HepG2 (cell line): ENCODE results near the gene CLASP1. TPM values are rescaled to one million over a fixed set of nuclear protein-coding genes. Genes with fewer than 3 reads are reported as not detected.

Source experiments
- CCDC6 ChIP-seq: sonication (generic); formaldehyde crosslinking; IDR thresholded peaks from 2 replicates; pipeline ENCODE4 v1.8.1; 2022; ENCODE audit warnings: mild to moderate bottlenecking, missing genetic modification reagents, moderate library complexity
- CREM ChIP-seq, 2 experiments: sonication (generic) in 1 of 2; formaldehyde crosslinking in 1 of 2; IDR thresholded peaks; 2 replicates each; pipeline versions ENCODE4 v1.4.0 to v1.6.1; 2016 to 2020; ENCODE audit warnings: antibody characterized with exemption in 1 of 2, mild to moderate bottlenecking in 1 of 2, missing genetic modification reagents in 1 of 2
- FOXA1 ChIP-seq, 2 experiments: fragments of 450-650 bp in 1 of 2; sonication (generic) in 1 of 2; formaldehyde crosslinking in 1 of 2; IDR thresholded peaks; 2 replicates each; pipeline versions ENCODE4 v1.4.0 to v1.6.1; 2016 to 2020; ENCODE audit warnings: missing genetic modification reagents in 1 of 2
- FOXK1 ChIP-seq: sonication (generic); formaldehyde crosslinking; IDR thresholded peaks from 2 replicates; pipeline ENCODE4 v1.4.0; 2020; ENCODE audit warnings: low read depth, missing genetic modification reagents, borderline replicate concordance
- HIC2 ChIP-seq: sonication (generic); formaldehyde crosslinking; IDR thresholded peaks from 2 replicates; pipeline ENCODE4 v1.9.0; 2022; ENCODE audit warnings: low read depth, missing genetic modification reagents
- MXD1 ChIP-seq: sonication (generic); formaldehyde crosslinking; IDR thresholded peaks from 2 replicates; pipeline ENCODE4 v1.4.0; 2020; ENCODE audit warnings: mild to moderate bottlenecking, missing genetic modification reagents
- NR2F1 ChIP-seq, 2 experiments: fragments of 450-650 bp in 1 of 2; formaldehyde crosslinking in 1 of 2; IDR thresholded peaks; 2 replicates each; pipeline versions ENCODE4 v1.5.0 to v1.6.1; 2016 to 2020; ENCODE audit warnings: mild to moderate bottlenecking in 1 of 2, missing compliant biosample characterization in 1 of 2, missing genetic modification reagents in 1 of 2, moderate library complexity in 1 of 2
- PREB ChIP-seq: sonication (generic); formaldehyde crosslinking; IDR thresholded peaks from 2 replicates; pipeline ENCODE4 v1.4.0; 2020; ENCODE audit warnings: missing genetic modification reagents
- ZNF256 ChIP-seq: sonication (generic); formaldehyde crosslinking; conservative IDR thresholded peaks from 2 replicates; pipeline ENCODE4 v1.4.0; 2020; ENCODE audit warnings: missing genetic modification reagents
- ZNF317 ChIP-seq: sonication (generic); formaldehyde crosslinking; IDR thresholded peaks from 2 replicates; pipeline ENCODE4 v1.5.0; 2020; ENCODE audit warnings: mild to moderate bottlenecking, missing genetic modification reagents
- ZNF383 ChIP-seq: sonication (generic); formaldehyde crosslinking; IDR thresholded peaks from 2 replicates; pipeline ENCODE4 v1.4.0; 2020; ENCODE audit warnings: missing genetic modification reagents, mild to moderate bottlenecking, borderline replicate concordance
- ZNF607 ChIP-seq: sonication (generic); formaldehyde crosslinking; IDR thresholded peaks from 2 replicates; pipeline ENCODE4 v1.5.1; 2020; ENCODE audit warnings: missing genetic modification reagents, mild to moderate bottlenecking, borderline replicate concordance
- ZNF737 ChIP-seq: sonication (generic); formaldehyde crosslinking; IDR thresholded peaks from 2 replicates; pipeline ENCODE4 v1.5.0; 2020; ENCODE audit warnings: missing genetic modification reagents, mild to moderate bottlenecking, borderline replicate concordance
- ZNF777 ChIP-seq: sonication (generic); formaldehyde crosslinking; IDR thresholded peaks from 2 replicates; pipeline ENCODE4 v1.4.0; 2020; ENCODE audit warnings: missing genetic modification reagents
- ZNF790 ChIP-seq: sonication (generic); formaldehyde crosslinking; IDR thresholded peaks from 2 replicates; pipeline ENCODE4 v1.8.0; 2022; ENCODE audit warnings: missing genetic modification reagents, mild to moderate bottlenecking, borderline replicate concordance
- polyA plus RNA-seq, 8 experiments: library from polyadenylated mRNA; depleted of rRNA in 3 of 8; stranded (reverse) in 7 of 8; unstranded in 1 of 8; fragments of >200 nt; fragmentation: Illumina TruSeq in 4 of 8; extraction: Trizol in 4 of 8; gene quantifications; 2 replicates each; pipeline versions ENCODE4 v1.2.1 to v1.2.3, GENCODE V29; 2011 to 2016; ENCODE audit warnings: low read depth in 4 of 8, missing spikeins in 1 of 8, mixed read lengths in 1 of 8; ENCODE audit not compliant: insufficient read depth in 1 of 8
- total RNA-seq, 5 experiments: library from RNA; depleted of rRNA; stranded (reverse); fragments of >200 nt; fragmentation: Illumina TruSeq; extraction: Trizol; gene quantifications; 2 replicates each; pipeline ENCODE4 v1.2.3, GENCODE V29; 2016; ENCODE audit warnings: low read depth in 1 of 5
- TF ChIP-seq, protein P1 (sequence below): sonication (generic); formaldehyde crosslinking; IDR thresholded peaks from 2 replicates; pipeline ENCODE4; 2020; ENCODE audit warnings: missing genetic modification reagents, mild to moderate bottlenecking, borderline replicate concordance
- TF ChIP-seq, protein P2 (sequence below): sonication (generic); formaldehyde crosslinking; IDR thresholded peaks from 2 replicates; pipeline ENCODE4 v1.4.0; 2020; ENCODE audit warnings: missing genetic modification reagents
- TF ChIP-seq, protein P3 (sequence below): sonication (generic); formaldehyde crosslinking; IDR thresholded peaks from 2 replicates; pipeline ENCODE4 v1.8.0; 2023; ENCODE audit warnings: mild to moderate bottlenecking, missing genetic modification reagents

CLASP1 gene
- total and polyA plus RNA-seq, 2 of the 13 experiments (the other 11 are each of a cell fraction or from before 2014, with no cell fraction given) = 11.7 to 47.9 TPM

GRCh38 chr2:121650315-121650930 lies 1.2 kb upstream of the CLASP1 start (continued):
- no peak for TF ChIP-seq ZNF737 (CRISPR knock-in tag)
- TF ChIP-seq CCDC6 (CRISPR knock-in tag) = no peak
- peak; percentile 39; the same call in 1 of the 2 replicates for TF ChIP-seq HIC2
- TF ChIP-seq, protein P1, sequence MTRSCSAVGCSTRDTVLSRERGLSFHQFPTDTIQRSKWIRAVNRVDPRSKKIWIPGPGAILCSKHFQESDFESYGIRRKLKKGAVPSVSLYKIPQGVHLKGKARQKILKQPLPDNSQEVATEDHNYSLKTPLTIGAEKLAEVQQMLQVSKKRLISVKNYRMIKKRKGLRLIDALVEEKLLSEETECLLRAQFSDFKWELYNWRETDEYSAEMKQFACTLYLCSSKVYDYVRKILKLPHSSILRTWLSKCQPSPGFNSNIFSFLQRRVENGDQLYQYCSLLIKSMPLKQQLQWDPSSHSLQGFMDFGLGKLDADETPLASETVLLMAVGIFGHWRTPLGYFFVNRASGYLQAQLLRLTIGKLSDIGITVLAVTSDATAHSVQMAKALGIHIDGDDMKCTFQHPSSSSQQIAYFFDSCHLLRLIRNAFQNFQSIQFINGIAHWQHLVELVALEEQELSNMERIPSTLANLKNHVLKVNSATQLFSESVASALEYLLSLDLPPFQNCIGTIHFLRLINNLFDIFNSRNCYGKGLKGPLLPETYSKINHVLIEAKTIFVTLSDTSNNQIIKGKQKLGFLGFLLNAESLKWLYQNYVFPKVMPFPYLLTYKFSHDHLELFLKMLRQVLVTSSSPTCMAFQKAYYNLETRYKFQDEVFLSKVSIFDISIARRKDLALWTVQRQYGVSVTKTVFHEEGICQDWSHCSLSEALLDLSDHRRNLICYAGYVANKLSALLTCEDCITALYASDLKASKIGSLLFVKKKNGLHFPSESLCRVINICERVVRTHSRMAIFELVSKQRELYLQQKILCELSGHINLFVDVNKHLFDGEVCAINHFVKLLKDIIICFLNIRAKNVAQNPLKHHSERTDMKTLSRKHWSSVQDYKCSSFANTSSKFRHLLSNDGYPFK (CRISPR knock-in tag) = 0 out of 2 replicates have a peak, but pooled peaks have one; percentile 1
- no peak for TF ChIP-seq ZNF317 (CRISPR knock-in tag)
- TF ChIP-seq, protein P2, sequence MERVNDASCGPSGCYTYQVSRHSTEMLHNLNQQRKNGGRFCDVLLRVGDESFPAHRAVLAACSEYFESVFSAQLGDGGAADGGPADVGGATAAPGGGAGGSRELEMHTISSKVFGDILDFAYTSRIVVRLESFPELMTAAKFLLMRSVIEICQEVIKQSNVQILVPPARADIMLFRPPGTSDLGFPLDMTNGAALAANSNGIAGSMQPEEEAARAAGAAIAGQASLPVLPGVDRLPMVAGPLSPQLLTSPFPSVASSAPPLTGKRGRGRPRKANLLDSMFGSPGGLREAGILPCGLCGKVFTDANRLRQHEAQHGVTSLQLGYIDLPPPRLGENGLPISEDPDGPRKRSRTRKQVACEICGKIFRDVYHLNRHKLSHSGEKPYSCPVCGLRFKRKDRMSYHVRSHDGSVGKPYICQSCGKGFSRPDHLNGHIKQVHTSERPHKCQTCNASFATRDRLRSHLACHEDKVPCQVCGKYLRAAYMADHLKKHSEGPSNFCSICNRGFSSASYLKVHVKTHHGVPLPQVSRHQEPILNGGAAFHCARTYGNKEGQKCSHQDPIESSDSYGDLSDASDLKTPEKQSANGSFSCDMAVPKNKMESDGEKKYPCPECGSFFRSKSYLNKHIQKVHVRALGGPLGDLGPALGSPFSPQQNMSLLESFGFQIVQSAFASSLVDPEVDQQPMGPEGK (CRISPR knock-in tag) = no peak
- no peak for TF ChIP-seq ZNF777 (CRISPR knock-in tag)
- no peak for TF ChIP-seq NR2F1 (CRISPR knock-in tag; IDR thresholded peaks at IDR 0.05)
- TF ChIP-seq MXD1 (CRISPR knock-in tag) = no peak
- no peak for TF ChIP-seq ZNF256 (CRISPR knock-in tag)
- 0 out of 2 replicates have a peak, but pooled peaks have one; percentile 38 for TF ChIP-seq ZNF790 (CRISPR knock-in tag)
- TF ChIP-seq CREM (IDR thresholded peaks at IDR 0.05) = no peak
- TF ChIP-seq CREM (CRISPR knock-in tag; IDR thresholded peaks at IDR 0.05) = no peak
- TF ChIP-seq ZNF383 = no peak
- TF ChIP-seq, protein P3, sequence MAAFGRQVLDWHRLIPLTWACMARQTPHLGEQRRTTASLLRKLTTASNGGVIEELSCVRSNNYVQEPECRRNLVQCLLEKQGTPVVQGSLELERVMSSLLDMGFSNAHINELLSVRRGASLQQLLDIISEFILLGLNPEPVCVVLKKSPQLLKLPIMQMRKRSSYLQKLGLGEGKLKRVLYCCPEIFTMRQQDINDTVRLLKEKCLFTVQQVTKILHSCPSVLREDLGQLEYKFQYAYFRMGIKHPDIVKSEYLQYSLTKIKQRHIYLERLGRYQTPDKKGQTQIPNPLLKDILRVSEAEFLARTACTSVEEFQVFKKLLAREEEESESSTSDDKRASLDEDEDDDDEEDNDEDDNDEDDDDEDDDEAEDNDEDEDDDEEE (CRISPR knock-in tag) = peak; percentile 94
- TF ChIP-seq PREB (CRISPR knock-in tag) = no peak
- no peak for TF ChIP-seq FOXA1 (IDR thresholded peaks at IDR 0.05)
- TF ChIP-seq FOXA1 (CRISPR knock-in tag; IDR thresholded peaks at IDR 0.05) = no peak
- TF ChIP-seq FOXK1 (CRISPR knock-in tag) = no peak
- TF ChIP-seq ZNF607 (CRISPR knock-in tag) = peak; percentile 0; the same call in 1 of the 2 replicates
